Transverse colon (tissue), 4 donors: ENCODE results near the gene TMOD1.

ENCODE experiments used
- CTCF ChIP-seq, 5 experiments: fragments of 200-600 bp in 3 of 5; fragments of 450-650 bp in 2 of 5; sonication (generic) in 3 of 5; IDR thresholded peaks; 1 replicate in 2 of 5; 2 replicates in 3 of 5; pipeline ENCODE4 v1.5.1; 2016 to 2017; ENCODE audit warnings: antibody characterized with exemption in 5 of 5, inconsistent platforms in 3 of 5, mild to moderate bottlenecking in 2 of 5, moderate library complexity in 1 of 5
- EP300 ChIP-seq: sonication (generic); formaldehyde crosslinking; IDR thresholded peaks from one replicate; pipeline ENCODE4 v1.6.1; 2017; ENCODE audit warnings: antibody characterized with exemption, low read depth
- POLR2AphosphoS5 ChIP-seq, 3 donors: sonication (generic); formaldehyde crosslinking; IDR thresholded peaks; one replicate each; pipeline ENCODE4 v1.6.1; 2016; ENCODE audit warnings: antibody characterized with exemption in 3 of 3

GRCh38 chr9:97502984-97503861, 1.8 kb downstream of the TMOD1 start:
- TF ChIP-seq CTCF (IDR thresholded peaks at IDR 0.05) = no peak
- TF ChIP-seq EP300 = no peak
- TF ChIP-seq POLR2AphosphoS5 (IDR thresholded peaks at IDR 0.05) = no peak
